Measurements from ENCODE around the gene SERPINA7.
"Not testable (repeated sequence)": the region's sequence is repeated elsewhere in the genome, so short reads cannot be mapped to it uniquely, and the experiment has no call there.

Gene SERPINA7

GRCh38 chrX:106009145-106009544, 29.4 kb downstream of the SERPINA7 start:
- Histone ChIP-seq H3K4me1 (ENCODE audit: control insufficient read depth, insufficient read depth, low read length) (no peaks in the 10 kb centered on the region), H3K4me3 (ENCODE audit: low read length) (no peak overlapping the region), H3K27me3 (ENCODE audit: control insufficient read depth, insufficient read depth, low read length) (peaks cover 5% of the 10 kb centered on the region), H3K36me3 (ENCODE audit: insufficient read depth, low read length) (no peaks in the 10 kb centered on the region), H3K9ac (ENCODE audit: low read depth, low read length) (no peak overlapping the region), H3K4me2 (ENCODE audit: low read length) (no peak overlapping the region), H3K9me3 (replicated peaks; ENCODE audit: low read length) (peaks cover 3% of the 10 kb centered on the region)

GRCh38 chrX:106007815-106008214, 30.7 kb downstream of the SERPINA7 start:
- Histone ChIP-seq H3K27me3 (ENCODE audit: control insufficient read depth, insufficient read depth, low read length) (peaks cover 5% of the 10 kb centered on the region), H3K9ac (ENCODE audit: low read depth, low read length) (no peak overlapping the region), H3K9me3 (replicated peaks; ENCODE audit: low read length) (peaks cover under 1% of the 10 kb centered on the region), H3K36me3 (ENCODE audit: insufficient read depth, low read length) (no peaks in the 10 kb centered on the region), H3K4me2 (ENCODE audit: low read length) (no peak overlapping the region), H3K4me3 (ENCODE audit: low read length) (no peak overlapping the region), H3K4me1 (ENCODE audit: control insufficient read depth, insufficient read depth, low read length) (no peaks in the 10 kb centered on the region)

GRCh38 chrX:106005684-106006083, 32.8 kb downstream of the SERPINA7 start:
- Histone ChIP-seq H3K4me3 (ENCODE audit: low read length) (no peak overlapping the region), H3K36me3 (ENCODE audit: insufficient read depth, low read length) (no peaks in the 10 kb centered on the region)

GRCh38 chrX:106000609-106001008, 37.9 kb downstream of the SERPINA7 start:
- not testable (repeated sequence) for H3K36me3 ChIP-seq (ENCODE audit: insufficient read depth, low read length); H3K4me1 ChIP-seq (ENCODE audit: control insufficient read depth, insufficient read depth, low read length); H3K4me3 ChIP-seq (ENCODE audit: low read length); H3K27me3 ChIP-seq (ENCODE audit: control insufficient read depth, insufficient read depth, low read length); H3K9ac ChIP-seq (ENCODE audit: low read depth, low read length); H3K9me3 ChIP-seq (replicated peaks; ENCODE audit: low read length); H3K4me2 ChIP-seq (ENCODE audit: low read length)

More at GRCh38 chrX:106005684-106006083, 32.8 kb downstream of the SERPINA7 start:
- H3K4me2 ChIP-seq (ENCODE audit: low read length): no peak overlapping the region
- H3K27me3 ChIP-seq (ENCODE audit: control insufficient read depth, insufficient read depth, low read length): peaks cover 5% of the 10 kb centered on the region
- no peaks in the 10 kb centered on the region for H3K9me3 ChIP-seq (replicated peaks; ENCODE audit: low read length)
- H3K4me1 ChIP-seq (ENCODE audit: control insufficient read depth, insufficient read depth, low read length): no peaks in the 10 kb centered on the region
- H3K9ac ChIP-seq (ENCODE audit: low read depth, low read length): no peak overlapping the region

- Histone ChIP-seq H3K9ac (ENCODE audit: low read depth, low read length) (no peak overlapping the region), H3K27me3 (ENCODE audit: control insufficient read depth, insufficient read depth, low read length) (peaks cover 5% of the 10 kb centered on the region), H3K4me2 (ENCODE audit: low read length) (no peak overlapping the region), H3K4me1 (ENCODE audit: control insufficient read depth, insufficient read depth, low read length) (no peaks in the 10 kb centered on the region), H3K9me3 (replicated peaks; ENCODE audit: low read length) (no peaks in the 10 kb centered on the region), H3K4me3 (ENCODE audit: low read length) (no peak overlapping the region), H3K36me3 (ENCODE audit: insufficient read depth, low read length) (no peaks in the 10 kb centered on the region)
Observed at GRCh38 chrX:106000203-106000602, 38.3 kb downstream of the SERPINA7 start.

- no peak overlapping the region for H3K4me3 ChIP-seq (ENCODE audit: low read length)
- no peak overlapping the region for H3K9ac ChIP-seq (ENCODE audit: low read depth, low read length)
- H3K36me3 ChIP-seq (ENCODE audit: insufficient read depth, low read length): no peaks in the 10 kb centered on the region
- no peaks in the 10 kb centered on the region for H3K9me3 ChIP-seq (replicated peaks; ENCODE audit: low read length)
- H3K27me3 ChIP-seq (ENCODE audit: control insufficient read depth, insufficient read depth, low read length): peaks cover 2% of the 10 kb centered on the region
- no peaks in the 10 kb centered on the region for H3K4me1 ChIP-seq (ENCODE audit: control insufficient read depth, insufficient read depth, low read length)
- H3K4me2 ChIP-seq (ENCODE audit: low read length): no peak overlapping the region
Observed at GRCh38 chrX:105999294-105999693, 39.2 kb downstream of the SERPINA7 start.

GRCh38 chrX:105988487-105988886, 50.0 kb downstream of the SERPINA7 start:
- not testable (repeated sequence) for H3K9ac ChIP-seq (ENCODE audit: low read depth, low read length); H3K4me2 ChIP-seq (ENCODE audit: low read length); H3K4me1 ChIP-seq (ENCODE audit: control insufficient read depth, insufficient read depth, low read length); H3K27me3 ChIP-seq (ENCODE audit: control insufficient read depth, insufficient read depth, low read length); H3K9me3 ChIP-seq (replicated peaks; ENCODE audit: low read length); H3K4me3 ChIP-seq (ENCODE audit: low read length); H3K36me3 ChIP-seq (ENCODE audit: insufficient read depth, low read length)
